H1 (cell line): ENCODE results near the gene MZT2A. TPM values are rescaled to one million over a fixed set of nuclear protein-coding genes. Genes with fewer than 3 reads are reported as not detected.
"Not testable (repeated sequence)": the region's sequence is repeated elsewhere in the genome, so short reads cannot be mapped to it uniquely, and the experiment has no call there.

Experiments
- CTCF ChIA-PET: fragments of 300-600 bp; sonication (Branson Sonifier 250); formaldehyde crosslinking; loops from one replicate; lab custom pipeline; 2021; ENCODE audit not compliant: partially characterized antibody; lab: Charles Lee
- POLR2A ChIA-PET: fragments of 300-600 bp; sonication (Branson Sonifier 250); formaldehyde crosslinking; loops from one replicate; lab custom pipeline; 2021; ENCODE audit warnings: inconsistent platforms; ENCODE audit not compliant: partially characterized antibody; lab: Charles Lee
- DNase-seq, 2 experiments: peaks; one replicate each; pipeline versions ENCODE4 v3.0.0 to v3.0.0-alpha.2; 2010 to 2022; ENCODE audit warnings: low spot score in 2 of 2, low read depth in 1 of 2, mixed read lengths in 1 of 2
- FAIRE-seq: peaks from 2 replicates; lab custom pipeline; 2011; peaks lifted over from hg19 to GRCh38; lab: Jason Lieb, UNC
- H2AFZ ChIP-seq: 2 replicates; pipeline ENCODE4 v1.8.1; 2012; ENCODE audit warnings: low read length, inconsistent platforms
- H2AK5ac ChIP-seq: 2 replicates; pipeline ENCODE4 v1.6.1; 2013; ENCODE audit warnings: low read depth, low read length
- H2BK120ac ChIP-seq: replicated peaks from 2 replicates; pipeline ENCODE3; 2013; ENCODE audit warnings: low read depth, low read length, inconsistent platforms
- H2BK12ac ChIP-seq: 2 replicates; pipeline ENCODE4 v1.6.1; 2013; ENCODE audit warnings: low read depth, low read length
- H2BK15ac ChIP-seq: 2 replicates; pipeline ENCODE4 v1.6.1; 2013; ENCODE audit warnings: low read length
- H2BK20ac ChIP-seq: 2 replicates; pipeline ENCODE4 v1.6.1; 2013; ENCODE audit warnings: low read length
- H2BK5ac ChIP-seq: 2 replicates; pipeline ENCODE4 v1.6.1; 2013; ENCODE audit warnings: low read depth, low read length
- H3K14ac ChIP-seq: 2 replicates; pipeline ENCODE4 v1.6.1; 2013; ENCODE audit warnings: inconsistent platforms; ENCODE audit not compliant: insufficient read length
- H3K18ac ChIP-seq: 2 replicates; pipeline ENCODE4 v1.6.1; 2013; ENCODE audit warnings: low read length; ENCODE audit errors: extremely low read depth
- H3K23ac ChIP-seq: 2 replicates; pipeline ENCODE4 v1.6.1; 2013; ENCODE audit warnings: inconsistent platforms; ENCODE audit not compliant: insufficient read length
- H3K23me2 ChIP-seq: 2 replicates; pipeline ENCODE4 v1.6.1; 2013; ENCODE audit warnings: low read depth, low read length
- H3K27ac ChIP-seq: 2 replicates; pipeline ENCODE4 v1.6.1; 2011; ENCODE audit warnings: low read depth, low read length, inconsistent platforms
- H3K27me3 ChIP-seq, 4 experiments: replicated peaks in 1 of 4; 1 replicate in 1 of 4; 2 replicates in 3 of 4; pipeline versions ENCODE4 v1.6.1 to v1.8.1; 2011 to 2013; ENCODE audit warnings: low read length in 3 of 4, mild to moderate bottlenecking in 3 of 4, inconsistent platforms in 2 of 4, mixed read lengths in 2 of 4, moderate library complexity in 1 of 4; ENCODE audit not compliant: control insufficient read depth in 3 of 4, insufficient read depth in 3 of 4; ENCODE audit errors: extremely low read depth in 1 of 4
- H3K36me3 ChIP-seq, 4 experiments: 2 replicates each; pipeline versions ENCODE4 v1.6.1 to v1.8.1; 2011 to 2013; ENCODE audit warnings: mild to moderate bottlenecking in 4 of 4, low read length in 3 of 4, moderate library complexity in 2 of 4, control low read depth in 1 of 4, inconsistent platforms in 1 of 4; ENCODE audit not compliant: insufficient read depth in 4 of 4, control insufficient read depth in 2 of 4
- H3K4ac ChIP-seq: replicated peaks from 2 replicates; pipeline ENCODE3; 2013; ENCODE audit warnings: low read length, low read depth, mixed read lengths, inconsistent platforms; ENCODE audit not compliant: insufficient read length
- H3K4me1 ChIP-seq, 4 experiments: replicated peaks in 1 of 4; 1 replicate in 1 of 4; 2 replicates in 3 of 4; pipeline versions ENCODE4 v1.6.1 to v1.8.1; 2011 to 2013; ENCODE audit warnings: low read length in 3 of 4, inconsistent platforms in 2 of 4, mixed read lengths in 1 of 4; ENCODE audit not compliant: insufficient read depth in 4 of 4, control insufficient read depth in 3 of 4
- H3K4me2 ChIP-seq, 2 experiments: 2 replicates each; pipeline versions ENCODE4 v1.6.1 to v1.8.1; 2011 to 2013; ENCODE audit warnings: low read depth in 2 of 2, low read length in 2 of 2, control low read depth in 1 of 2, inconsistent platforms in 1 of 2, mild to moderate bottlenecking in 1 of 2; ENCODE audit not compliant: insufficient read depth in 1 of 2
- H3K4me3 ChIP-seq, 4 experiments: fragments of 200-600, 300-600 bp in 1 of 4; sonication (generic), shearing (Covaris generic), sonication (Bioruptor Twin) in 1 of 4; 2 replicates each; pipeline versions ENCODE4 v1.5.1 to v1.8.1; 2011 to 2016; ENCODE audit warnings: low read length in 4 of 4, low read depth in 3 of 4, control low read depth in 2 of 4, inconsistent platforms in 2 of 4, mild to moderate bottlenecking in 2 of 4, mixed read lengths in 1 of 4, moderate library complexity in 1 of 4; ENCODE audit not compliant: insufficient read depth in 2 of 4; ENCODE audit errors: extremely low read depth in 1 of 4
- H3K56ac ChIP-seq: replicated peaks from 2 replicates; pipeline ENCODE3; 2013; ENCODE audit warnings: low read depth, mild to moderate bottlenecking, mixed read lengths, low read length, inconsistent platforms; ENCODE audit not compliant: insufficient read length
- H3K79me1 ChIP-seq: 2 replicates; pipeline ENCODE4 v1.6.1; 2013; ENCODE audit warnings: low read depth, low read length, control low read depth
- H3K79me2 ChIP-seq, 2 experiments: 2 replicates each; pipeline versions ENCODE4 v1.6.1 to v1.8.1; 2012 to 2013; ENCODE audit warnings: low read length in 2 of 2, mild to moderate bottlenecking in 2 of 2, inconsistent platforms in 1 of 2; ENCODE audit not compliant: insufficient read depth in 2 of 2, control insufficient read depth in 1 of 2
- H3K9ac ChIP-seq, 4 experiments: replicated peaks in 1 of 4; 1 replicate in 1 of 4; 2 replicates in 3 of 4; pipeline versions ENCODE4 v1.6.1 to v1.8.1; 2011 to 2013; ENCODE audit warnings: low read depth in 3 of 4, low read length in 3 of 4, control low read depth in 2 of 4, mild to moderate bottlenecking in 2 of 4, moderate library complexity in 2 of 4, inconsistent platforms in 1 of 4; ENCODE audit errors: extremely low read depth in 1 of 4
- H3K9me3 ChIP-seq, 2 experiments: 2 replicates each; pipeline versions ENCODE4 v1.6.1 to v1.8.1; 2012 to 2013; ENCODE audit warnings: mild to moderate bottlenecking in 2 of 2, moderate library complexity in 2 of 2, control low read depth in 1 of 2, inconsistent platforms in 1 of 2, low read depth in 1 of 2, low read length in 1 of 2, mixed read lengths in 1 of 2; ENCODE audit not compliant: insufficient read depth in 2 of 2
- H4K20me1 ChIP-seq, 2 experiments: replicated peaks in 1 of 2; 2 replicates each; pipeline versions ENCODE3 to v1.8.1; 2011 to 2013; ENCODE audit warnings: inconsistent platforms in 2 of 2, low read length in 2 of 2, mild to moderate bottlenecking in 1 of 2; ENCODE audit not compliant: insufficient read depth in 2 of 2, control insufficient read depth in 1 of 2
- H4K5ac ChIP-seq: 2 replicates; pipeline ENCODE4 v1.6.1; 2013; ENCODE audit warnings: low read length, low read depth, mixed read lengths, inconsistent platforms; ENCODE audit not compliant: insufficient read length
- H4K8ac ChIP-seq: 2 replicates; pipeline ENCODE4 v1.8.0; 2013; ENCODE audit warnings: mild to moderate bottlenecking, moderate library complexity, low read length, inconsistent platforms; ENCODE audit not compliant: insufficient read depth; ENCODE audit errors: extremely low read depth
- H4K91ac ChIP-seq: replicated peaks from 2 replicates; pipeline ENCODE3; 2013; ENCODE audit warnings: low read length, mixed read lengths, inconsistent platforms; ENCODE audit not compliant: insufficient read length
- PHF8 ChIP-seq: fragments of 200-600 bp; sonication (generic); conservative IDR thresholded peaks from 2 replicates; pipeline ENCODE4 v1.7.1; 2012; ENCODE audit warnings: low read depth, mild to moderate bottlenecking, inconsistent platforms, low read length, moderate library complexity
- WGBS, 2 experiments: shearing (Covaris generic) in 1 of 2; methylation state at CpG; one replicate each; pipeline versions ENCODE4 v1.1.6 to v1.1.7; 2013 to 2015; ENCODE audit warnings: low lambda C conversion rate in 2 of 2, mixed read lengths in 2 of 2, inconsistent platforms in 1 of 2, low coverage in 1 of 2, missing lambda C conversion rate in 1 of 2; ENCODE audit not compliant: insufficient replicate concordance in 2 of 2, insufficient coverage in 1 of 2, insufficient read length in 1 of 2; ENCODE audit errors: extremely low coverage in 1 of 2, missing lambda C conversion rate in 1 of 2; 5-methylcytosine and 5-hydroxymethylcytosine counted together
- long read RNA-seq, 2 experiments: library from RNA in 1 of 2; library from capped mRNA in 1 of 2; stranded (forward); transcript quantifications; one replicate each; pipeline ENCODE4 v2.0.0, GENCODE V29; 2021; ENCODE audit warnings: inconsistent platforms in 1 of 2
- polyA minus RNA-seq, 3 experiments: library from RNA; depleted of rRNA, polyadenylated mRNA; stranded (reverse); fragments of >200 nt; gene quantifications; 1 replicate in 2 of 3; 2 replicates in 1 of 3; pipeline ENCODE4 v1.2.3, GENCODE V29; 2011
- polyA plus RNA-seq, 7 experiments: library from polyadenylated mRNA; depleted of rRNA in 3 of 7; stranded (reverse) in 5 of 7; unstranded in 2 of 7; fragments of >200 nt in 5 of 7; fragments of 200-250 nt in 2 of 7; gene quantifications; 1 replicate in 5 of 7; 2 replicates in 1 of 7; 4 replicates in 1 of 7; pipeline versions ENCODE4 v1.2.1 to v1.2.3, GENCODE V29; 2011 to 2013; ENCODE audit warnings: missing spikeins in 2 of 7, mixed read lengths in 2 of 7
- total RNA-seq: library from RNA; stranded (reverse); fragmentation: NEBNext Ultra II Directional; extraction: Animal tissue kit (Norgen Biotek cat#: 25700); gene quantifications from 2 replicates; pipeline ENCODE4 v1.2.1, GENCODE V29; 2021

Gene MZT2A, protein sequence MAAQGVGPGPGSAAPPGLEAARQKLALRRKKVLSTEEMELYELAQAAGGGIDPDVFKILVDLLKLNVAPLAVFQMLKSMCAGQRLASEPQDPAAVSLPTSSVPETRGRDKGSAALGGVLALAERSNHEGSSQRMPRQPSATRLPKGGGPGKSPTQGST
- total RNA-seq (116 and 123 TPM in 2 replicates), polyA plus RNA-seq (2011; rRNA removed) (120 and 200 TPM in 2 replicates), polyA minus RNA-seq (2011; rRNA and poly(A)+ RNA removed) (7.2 and 10.3 TPM in 2 replicates)
- polyA plus RNA-seq (2011; cell fraction: cytosol; rRNA removed), result 133 TPM
- polyA plus RNA-seq (2011; cell fraction: nucleus; rRNA removed), result 91.2 TPM
- 105 to 148 TPM (median 143 TPM) in 4 replicates for polyA plus RNA-seq (2012, experiment 1 of 2)
- polyA plus RNA-seq (2012, experiment 2 of 2), result 91.0 TPM
- polyA plus RNA-seq (2013, experiment 1 of 2), result 223 TPM
- polyA plus RNA-seq (2013, experiment 2 of 2), result 213 TPM
- 37.4 TPM for polyA minus RNA-seq (2011; cell fraction: cytosol; rRNA and poly(A)+ RNA removed)
- polyA minus RNA-seq (2011; cell fraction: nucleus; rRNA and poly(A)+ RNA removed), result 45.0 TPM
- long read RNA-seq, experiment 1, transcript MZT2A-201 (3 exons, 624 nt), result major isoform, 25 of 44 reads
- long read RNA-seq, experiment 1, partial matches to known transcripts, result 11 of 44 reads
- long read RNA-seq, experiment 1, other reads (novel, unspliced or antisense), result 8 of 44 reads
- long read RNA-seq, experiment 2, partial matches to known transcripts, result 2 of 4 reads
- long read RNA-seq, experiment 2, other reads (novel, unspliced or antisense), result 1 of 4 reads

DNA sequence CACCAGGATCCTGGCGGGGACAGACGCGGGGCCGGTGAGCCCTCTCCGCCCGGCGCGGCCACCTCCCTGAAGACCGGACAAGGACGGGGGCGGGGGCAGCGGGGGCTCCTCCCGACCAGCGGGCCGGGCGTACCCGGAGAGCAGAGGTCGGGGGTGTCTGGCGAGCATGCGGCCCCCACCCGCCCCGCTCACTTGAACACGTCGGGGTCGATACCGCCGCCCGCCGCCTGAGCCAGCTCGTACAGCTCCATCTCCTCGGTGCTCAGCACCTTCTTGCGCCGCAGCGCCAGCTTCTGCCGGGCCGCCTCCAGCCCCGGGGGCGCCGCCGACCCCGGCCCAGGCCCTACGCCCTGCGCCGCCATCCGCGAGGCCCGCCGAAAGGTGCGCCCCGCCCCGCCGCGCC lies at the start of gene MZT2A:
Gene MZT2A (minus strand): TSS at position 383 of the 403 bp plus-strand sequence. CDS start 21 bp downstream, at position 362.
- CTCF ChIA-PET, result interaction anchor here (0.6 to 6.3 kb wide), 17 partner anchors 10 to 1695 kb away, joined by 3 to 53 read pairs (median 4); no protein-coding TSS in a partner anchor
- FAIRE-seq, H3K36me3 ChIP-seq, H3K27me3 ChIP-seq, H3K79me1 ChIP-seq, H3K23ac ChIP-seq, H3K14ac ChIP-seq, H2BK20ac ChIP-seq, H2BK15ac ChIP-seq, H3K23me2 ChIP-seq, H3K4me1 ChIP-seq, H2BK12ac ChIP-seq, H3K9me3 ChIP-seq, DNase-seq, H4K20me1 ChIP-seq, H2BK120ac ChIP-seq: not testable (repeated sequence)
- 0 out of 2 replicates have a peak within 1 kb of the TSS, but pooled peaks have one; percentile 75 for H2AK5ac ChIP-seq
- peak within 1 kb of the TSS; percentile 99 for H4K8ac ChIP-seq
- no CpG with 5 or more reads among the region's 53 CpGs for WGBS, 2 experiments
- peak within 1 kb of the TSS; percentile 56; the same call in 1 of the 2 replicates for H2AFZ ChIP-seq
- peak within 1 kb of the TSS; percentile 90 for H4K5ac ChIP-seq
- peak within 1 kb of the TSS; percentile 80 to 98 (median 96) for H3K9ac ChIP-seq
- H2BK5ac ChIP-seq, result peak within 1 kb of the TSS; percentile 90
- TF ChIP-seq PHF8, result 0 out of 2 replicates have a peak, but pooled peaks have one; percentile 13
- H3K27ac ChIP-seq, result peak within 1 kb of the TSS; percentile 94
- peak within 1 kb of the TSS; percentile 41 to 96 for H3K4me2 ChIP-seq
- H3K4ac ChIP-seq, result peak within 1 kb of the TSS; percentile 69
- peak within 1 kb of the TSS; percentile 95 for H3K18ac ChIP-seq
- peaks cover 31 to 55% of the 10 kb centered on the region in 2 experiments for H3K79me2 ChIP-seq
- peak within 1 kb of the TSS; percentile 90 for H3K56ac ChIP-seq
- POLR2A ChIA-PET, result interaction anchor here (0.7 to 2.2 kb wide), 6 partner anchors 9 to 79 kb away, joined by 3 to 8 read pairs (median 4); no protein-coding TSS in a partner anchor
- peak within 1 kb of the TSS; percentile 69 for H4K91ac ChIP-seq
- H3K4me3 ChIP-seq, result peak within 1 kb of the TSS; percentile 72 to 97 (median 94)
